Ovary (tissue), 3 donors: ENCODE data around the gene SMAD3.

Source experiments
- POLR2A ChIP-seq: fragments of 450-650 bp; IDR thresholded peaks from one replicate; pipeline ENCODE4 v1.6.1; 2017; ENCODE audit warnings: antibody characterized with exemption, mild to moderate bottlenecking, moderate library complexity
- TF ChIP-seq, protein P1 (sequence below), 3 donors: fragments of 450-650 bp in 2 of 3; fragments of 200-600 bp in 1 of 3; IDR thresholded peaks; one replicate each; pipeline versions ENCODE4 v1.5.1 to v1.8.0; 2016 to 2022; ENCODE audit warnings: antibody characterized with exemption in 3 of 3, mild to moderate bottlenecking in 1 of 3
- donor health status: DM: no; HTN: no; CAD: no.

DNA sequence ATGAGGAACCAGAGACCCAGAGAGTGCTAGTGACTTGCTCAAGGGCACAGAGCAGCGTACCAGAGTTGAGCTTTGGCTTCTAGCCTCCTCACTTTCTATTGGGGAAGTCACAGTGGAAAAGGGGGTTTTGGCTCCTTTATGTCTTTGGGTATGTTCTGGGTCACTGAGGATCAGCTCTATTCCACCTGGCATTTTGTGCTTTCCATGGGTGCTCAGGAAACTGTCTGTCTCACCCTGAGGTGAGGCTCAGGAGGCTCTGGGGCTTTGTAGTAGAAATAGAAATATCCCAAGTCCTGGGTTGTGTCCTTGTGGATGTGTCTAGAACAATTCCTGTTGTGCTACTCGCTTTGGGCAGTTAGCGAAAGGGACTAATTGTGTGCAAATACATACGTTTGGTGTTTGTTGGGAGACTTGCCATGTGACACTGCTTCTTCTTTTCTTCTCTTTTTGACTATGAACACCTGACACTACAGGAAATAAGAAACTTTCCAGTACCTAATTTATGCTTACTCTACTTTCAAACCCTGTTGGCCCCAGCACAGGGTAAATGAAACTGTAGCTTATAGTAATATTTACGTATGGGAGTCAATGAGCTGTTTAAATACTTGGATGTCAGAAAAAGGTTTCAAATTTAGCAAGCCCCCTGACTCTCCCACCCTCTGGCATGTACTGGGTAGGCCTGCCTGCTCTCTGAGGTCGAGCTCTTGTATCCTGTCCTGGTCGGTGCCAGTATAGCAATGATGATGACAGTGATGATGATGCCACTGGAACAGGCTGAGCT, 35.6 kb downstream of the SMAD3 start:
- TF ChIP-seq, protein P1, sequence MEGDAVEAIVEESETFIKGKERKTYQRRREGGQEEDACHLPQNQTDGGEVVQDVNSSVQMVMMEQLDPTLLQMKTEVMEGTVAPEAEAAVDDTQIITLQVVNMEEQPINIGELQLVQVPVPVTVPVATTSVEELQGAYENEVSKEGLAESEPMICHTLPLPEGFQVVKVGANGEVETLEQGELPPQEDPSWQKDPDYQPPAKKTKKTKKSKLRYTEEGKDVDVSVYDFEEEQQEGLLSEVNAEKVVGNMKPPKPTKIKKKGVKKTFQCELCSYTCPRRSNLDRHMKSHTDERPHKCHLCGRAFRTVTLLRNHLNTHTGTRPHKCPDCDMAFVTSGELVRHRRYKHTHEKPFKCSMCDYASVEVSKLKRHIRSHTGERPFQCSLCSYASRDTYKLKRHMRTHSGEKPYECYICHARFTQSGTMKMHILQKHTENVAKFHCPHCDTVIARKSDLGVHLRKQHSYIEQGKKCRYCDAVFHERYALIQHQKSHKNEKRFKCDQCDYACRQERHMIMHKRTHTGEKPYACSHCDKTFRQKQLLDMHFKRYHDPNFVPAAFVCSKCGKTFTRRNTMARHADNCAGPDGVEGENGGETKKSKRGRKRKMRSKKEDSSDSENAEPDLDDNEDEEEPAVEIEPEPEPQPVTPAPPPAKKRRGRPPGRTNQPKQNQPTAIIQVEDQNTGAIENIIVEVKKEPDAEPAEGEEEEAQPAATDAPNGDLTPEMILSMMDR (IDR thresholded peaks at IDR 0.05) = no peak
- TF ChIP-seq POLR2A = no peak
